ENCODE results near the gene OR2G6. TPM values are rescaled to one million over a fixed set of nuclear protein-coding genes. Genes with fewer than 3 reads are reported as not detected.
A peak's percentile ranks its signal among the peaks of the same experiment; 100 is the strongest.
"Not testable (repeated sequence)": the region's sequence is repeated elsewhere in the genome, so short reads cannot be mapped to it uniquely, and the experiment has no call there.

OR2G6 gene
- not detected in 2 replicates for total RNA-seq (2014; rRNA removed; shearing (Covaris generic))

GRCh38 chr1:248507773-248508172, at the start of gene OR2G6:
Gene OR2G6, plus strand, starts transcription at chr1:248508073. Its CDS starts 13,574 bp downstream, at chr1:248521647.
- not testable (repeated sequence) for H3K4me3 ChIP-seq; H3K4me1 ChIP-seq; DNase-seq; H3K27ac ChIP-seq; H3K9me3 ChIP-seq (replicated peaks); H3K36me3 ChIP-seq; H3K27me3 ChIP-seq

DNA sequence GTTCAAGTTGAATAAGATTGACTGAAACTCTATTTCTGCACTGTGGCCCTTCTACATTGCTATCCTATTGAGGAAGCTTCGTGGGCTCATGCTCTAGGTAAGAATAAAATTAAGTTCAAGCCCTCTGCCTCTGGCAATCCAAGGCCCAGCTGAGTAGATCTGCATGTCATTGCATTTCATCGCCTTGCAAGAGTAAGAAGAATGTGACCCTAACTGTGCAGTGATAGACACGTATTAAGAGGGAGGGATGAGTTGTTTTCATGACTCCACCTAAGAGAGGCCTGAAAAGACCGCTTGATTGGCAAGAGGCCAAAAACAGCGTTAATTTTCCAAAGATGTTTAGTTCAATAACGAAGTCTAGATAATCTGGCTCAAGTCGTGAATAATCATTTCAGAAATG, 48.8 kb upstream of the OR2G6 start:
- not testable (repeated sequence) for H3K36me3 ChIP-seq; H3K4me1 ChIP-seq; H3K27ac ChIP-seq; H3K27me3 ChIP-seq; H3K4me3 ChIP-seq; H3K9me3 ChIP-seq (replicated peaks)
- peak in 1 of 2 experiments; percentile 1 for DNase-seq

DNA sequence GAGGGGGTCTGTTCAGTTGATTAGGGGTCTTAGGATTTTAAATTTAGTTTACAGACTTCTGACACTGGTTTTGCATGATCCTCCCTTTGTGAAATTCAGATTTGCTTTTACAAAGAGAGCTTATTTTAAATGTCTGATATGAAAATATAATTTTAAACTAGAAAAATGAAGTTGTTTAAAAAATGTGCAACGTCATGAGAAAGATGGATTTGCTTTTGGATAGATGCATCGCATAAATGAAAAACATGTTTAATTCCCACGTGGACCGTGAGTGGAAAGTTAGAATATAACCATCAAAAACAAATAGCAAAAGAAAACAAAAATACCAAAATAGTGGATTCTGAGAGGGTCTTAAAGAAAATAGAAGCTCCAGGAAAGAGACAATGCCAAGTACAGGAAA, 36.7 kb upstream of the OR2G6 start:
- Histone ChIP-seq H3K4me1 (no peaks in the 10 kb centered on the region), H3K27ac (no peak overlapping the region), H3K27me3 (no peaks in the 10 kb centered on the region), H3K4me3 (no peak overlapping the region), H3K36me3 (no peaks in the 10 kb centered on the region), H3K9me3 (replicated peaks) (no peaks in the 10 kb centered on the region)
- DNase-seq, result no peak

DNA sequence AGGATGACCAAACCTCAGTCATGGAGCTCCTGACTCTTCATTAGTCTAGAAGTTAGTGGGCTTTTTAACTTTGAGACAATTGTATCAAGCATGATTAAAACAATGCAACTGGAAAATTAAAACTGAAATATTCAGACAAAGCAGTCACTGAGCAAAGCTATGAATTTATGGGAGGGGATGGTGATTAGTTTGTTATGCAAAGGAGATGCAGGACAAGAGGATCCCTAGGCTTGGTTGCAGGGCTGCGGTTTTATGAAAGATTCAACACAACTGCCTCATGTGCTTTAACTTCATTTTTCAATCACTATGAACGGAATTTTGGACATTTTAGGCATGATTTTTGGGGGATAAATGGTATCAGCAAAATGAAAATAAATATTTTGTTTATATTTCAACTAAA, 35.8 kb upstream of the OR2G6 start:
- H3K9me3 ChIP-seq (replicated peaks); H3K4me1 ChIP-seq; H3K36me3 ChIP-seq; H3K4me3 ChIP-seq; H3K27me3 ChIP-seq; H3K27ac ChIP-seq; DNase-seq: not testable (repeated sequence)

- not testable (repeated sequence) for H3K4me3 ChIP-seq; H3K9me3 ChIP-seq (replicated peaks); H3K27ac ChIP-seq; H3K36me3 ChIP-seq; DNase-seq; H3K4me1 ChIP-seq; H3K27me3 ChIP-seq
Observed at GRCh38 chr1:248473051-248473450, 34.8 kb upstream of the OR2G6 start, which contains the start of gene OR2T3. Gene OR2T3, plus strand, starts transcription at chr1:248473351. Its CDS starts 0 bp downstream, at chr1:248473351.

DNA sequence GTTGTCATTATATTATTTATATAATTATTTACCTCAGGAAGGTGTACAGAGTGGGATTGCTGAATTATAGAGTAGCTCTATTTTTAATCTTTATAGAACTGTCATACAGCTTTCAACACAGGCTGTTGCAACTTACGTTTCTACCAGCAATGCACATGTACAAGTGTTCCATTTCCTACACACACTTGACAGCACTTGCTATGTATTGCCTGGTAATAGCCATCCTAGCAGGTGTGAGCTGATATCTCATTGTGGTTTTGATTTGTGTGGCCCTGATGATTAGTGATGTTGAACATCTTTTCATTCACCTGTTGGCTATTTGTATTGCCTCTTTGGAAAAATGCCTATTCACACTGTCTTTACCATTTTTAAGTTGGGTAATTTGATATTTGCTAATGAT, 32.2 kb upstream of the OR2G6 start:
- not testable (repeated sequence) for H3K27me3 ChIP-seq; H3K27ac ChIP-seq; H3K9me3 ChIP-seq (replicated peaks); H3K36me3 ChIP-seq; H3K4me1 ChIP-seq; H3K4me3 ChIP-seq; DNase-seq

DNA sequence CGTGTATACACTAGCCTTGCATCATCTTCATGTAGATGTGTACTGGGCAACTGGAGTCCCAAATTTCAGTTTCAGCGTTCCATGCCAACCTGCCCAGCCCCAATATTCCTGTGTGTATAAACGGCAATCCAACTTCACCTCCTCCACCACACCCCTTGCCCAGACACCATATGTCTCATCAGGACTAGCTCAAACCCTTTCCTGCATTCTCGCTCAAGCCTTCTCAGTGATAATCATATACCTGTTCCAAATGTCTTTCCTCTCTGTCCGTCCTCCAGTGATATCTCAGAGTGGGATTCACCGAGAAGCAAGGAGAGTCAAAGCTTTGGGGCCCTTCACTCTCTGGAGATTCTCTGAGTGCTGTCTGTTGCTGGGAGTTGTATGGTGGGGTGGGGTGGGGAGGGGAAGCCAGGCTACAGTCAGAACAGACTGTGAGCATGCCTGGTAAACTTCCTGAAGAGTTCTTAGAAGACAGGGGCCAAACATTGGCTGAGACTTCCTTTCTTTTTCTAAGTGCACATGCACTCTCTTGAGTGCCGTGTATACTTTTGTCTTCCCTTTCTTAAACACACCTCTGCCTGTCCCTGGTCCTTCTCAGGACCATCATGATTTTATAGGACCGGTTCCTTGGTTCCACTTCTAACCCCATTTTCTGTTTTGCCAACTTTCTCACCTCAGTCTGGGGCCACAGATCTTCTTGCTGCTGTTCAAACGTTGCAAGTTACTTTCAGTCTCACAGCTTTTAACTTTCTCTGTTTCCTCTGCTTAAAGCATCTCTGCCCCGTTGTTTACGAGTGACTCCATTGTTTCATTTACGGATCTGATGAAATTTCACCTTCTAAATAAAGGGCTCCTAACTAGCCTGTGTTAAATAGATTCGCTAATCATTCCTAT, 25.9 kb upstream of the OR2G6 start:
- H3K27ac ChIP-seq; H3K9me3 ChIP-seq (replicated peaks); H3K27me3 ChIP-seq; H3K4me3 ChIP-seq; DNase-seq; H3K4me1 ChIP-seq; H3K36me3 ChIP-seq: not testable (repeated sequence)

DNA sequence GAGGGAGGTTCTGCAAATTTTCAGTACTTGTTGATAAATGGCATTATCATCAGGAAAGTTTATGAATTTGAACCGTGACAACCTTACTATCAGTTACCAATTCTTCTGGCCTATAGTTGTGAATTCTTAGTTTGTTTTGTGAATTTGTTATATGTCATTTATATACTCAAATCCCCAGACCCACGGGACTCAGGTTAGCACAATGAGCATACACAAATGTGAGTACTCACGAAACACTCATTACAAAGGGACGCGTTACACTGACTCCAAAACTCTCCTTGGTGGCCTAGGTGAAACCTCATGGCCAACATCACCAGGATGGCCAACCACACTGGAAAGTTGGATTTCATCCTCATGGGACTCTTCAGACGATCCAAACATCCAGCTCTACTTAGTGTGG, 19.6 kb upstream of the OR2G6 start, which contains the start of gene OR2T5:
TSS of gene OR2T5 (plus strand) at position 301 of the 400 bp plus-strand sequence. CDS start at position 301, 0 bp downstream.
- H3K36me3 ChIP-seq; H3K9me3 ChIP-seq (replicated peaks); H3K27ac ChIP-seq; H3K4me1 ChIP-seq; H3K27me3 ChIP-seq; H3K4me3 ChIP-seq; DNase-seq: not testable (repeated sequence)

DNA sequence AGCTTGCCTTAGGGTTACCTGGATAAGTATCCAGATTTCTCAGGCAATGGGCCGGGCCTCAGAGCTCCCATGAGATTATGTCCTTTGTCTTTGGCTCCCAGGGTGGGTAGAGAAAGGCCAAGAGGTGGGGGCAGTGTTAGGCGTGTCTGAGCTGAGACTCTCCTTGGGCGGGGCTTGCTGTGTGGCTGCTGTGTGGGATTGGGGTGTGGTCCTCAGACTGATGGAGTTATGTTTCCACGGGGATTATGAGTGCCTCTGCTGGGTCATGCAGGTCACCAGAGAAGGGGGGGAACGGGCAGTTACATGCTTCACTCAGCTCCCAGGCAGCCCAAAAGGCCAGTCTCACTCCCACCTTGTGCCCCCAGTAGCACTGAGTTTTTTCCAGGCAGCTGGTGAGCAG, 11.2 kb upstream of the OR2G6 start:
- not testable (repeated sequence) for H3K4me1 ChIP-seq; H3K27ac ChIP-seq; DNase-seq; H3K27me3 ChIP-seq; H3K4me3 ChIP-seq; H3K36me3 ChIP-seq; H3K9me3 ChIP-seq (replicated peaks)

GRCh38 chr1:248500305-248501035, 7.4 kb upstream of the OR2G6 start:
- not testable (repeated sequence) for H3K9me3 ChIP-seq (replicated peaks); H3K4me3 ChIP-seq; H3K27me3 ChIP-seq; H3K36me3 ChIP-seq; DNase-seq; H3K4me1 ChIP-seq; H3K27ac ChIP-seq

DNA sequence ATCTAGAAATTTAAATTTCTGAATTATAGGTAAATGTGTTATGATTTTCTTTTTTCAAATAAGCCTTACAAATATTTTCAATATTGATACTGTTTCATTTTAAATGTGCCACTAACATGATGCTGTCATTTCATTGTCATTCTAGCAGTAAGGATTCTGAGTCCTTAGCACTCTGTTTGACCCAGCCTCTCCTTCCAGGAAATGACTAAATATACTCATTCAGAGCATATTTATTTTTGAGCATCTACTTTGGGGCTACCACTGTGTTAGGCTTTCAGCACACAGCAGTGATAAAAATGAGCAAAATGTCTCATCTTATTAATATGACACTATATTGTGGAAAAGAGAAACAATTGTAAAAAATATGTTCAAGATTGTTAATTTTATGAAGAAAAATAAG, 2.3 kb downstream of the OR2G6 start:
- not testable (repeated sequence) for H3K4me1 ChIP-seq; H3K27me3 ChIP-seq; H3K36me3 ChIP-seq; H3K9me3 ChIP-seq (replicated peaks); DNase-seq; H3K4me3 ChIP-seq; H3K27ac ChIP-seq

- H3K9me3 ChIP-seq (replicated peaks), result no peaks in the 10 kb centered on the region
- H3K4me1 ChIP-seq, result no peaks in the 10 kb centered on the region
- H3K4me3 ChIP-seq, result no peak overlapping the region
- no peak overlapping the region for H3K27ac ChIP-seq
- no peaks in the 10 kb centered on the region for H3K27me3 ChIP-seq
- DNase-seq, result no peak
- no peaks in the 10 kb centered on the region for H3K36me3 ChIP-seq
Observed at GRCh38 chr1:248521856-248522255, 14.0 kb downstream of the OR2G6 start.

DNA sequence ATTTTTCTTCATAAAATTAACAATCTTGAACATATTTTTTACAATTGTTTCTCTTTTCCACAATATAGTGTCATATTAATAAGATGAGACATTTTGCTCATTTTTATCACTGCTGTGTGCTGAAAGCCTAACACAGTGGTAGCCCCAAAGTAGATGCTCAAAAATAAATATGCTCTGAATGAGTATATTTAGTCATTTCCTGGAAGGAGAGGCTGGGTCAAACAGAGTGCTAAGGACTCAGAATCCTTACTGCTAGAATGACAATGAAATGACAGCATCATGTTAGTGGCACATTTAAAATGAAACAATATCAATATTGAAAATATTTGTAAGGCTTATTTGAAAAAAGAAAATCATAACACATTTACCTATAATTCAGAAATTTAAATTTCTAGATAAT, 29.6 kb downstream of the OR2G6 start:
- not testable (repeated sequence) for H3K9me3 ChIP-seq (replicated peaks); H3K36me3 ChIP-seq; H3K4me3 ChIP-seq; DNase-seq; H3K27me3 ChIP-seq; H3K4me1 ChIP-seq; H3K27ac ChIP-seq

DNA sequence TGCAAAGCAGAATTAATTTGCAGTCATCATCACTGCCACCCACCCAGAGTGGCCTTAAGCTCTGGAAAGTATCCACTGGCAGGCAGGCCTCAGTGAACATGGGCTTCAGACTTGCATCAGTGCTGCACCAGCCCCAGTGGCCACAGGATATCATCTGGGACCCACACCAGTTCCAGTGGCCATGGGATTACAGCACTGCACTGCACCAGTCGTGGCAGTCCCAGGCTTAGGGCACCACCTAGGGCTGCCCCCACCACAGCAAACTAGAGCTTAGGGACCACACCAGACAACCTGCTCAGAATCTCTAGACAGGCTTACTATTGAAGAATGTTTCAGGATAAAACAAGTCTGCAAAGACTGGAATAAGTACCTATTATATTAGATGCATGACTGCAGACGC, 39.5 kb downstream of the OR2G6 start:
- H3K9me3 ChIP-seq (replicated peaks); H3K27me3 ChIP-seq; H3K4me1 ChIP-seq; H3K36me3 ChIP-seq; DNase-seq; H3K4me3 ChIP-seq; H3K27ac ChIP-seq: not testable (repeated sequence)

GRCh38 chr1:248551027-248551426, 43.2 kb downstream of the OR2G6 start:
- DNase-seq; H3K27me3 ChIP-seq; H3K4me3 ChIP-seq; H3K4me1 ChIP-seq; H3K27ac ChIP-seq; H3K36me3 ChIP-seq; H3K9me3 ChIP-seq (replicated peaks): not testable (repeated sequence)
